ENCODE data around the gene MYL5. TPM values are rescaled to one million over a fixed set of nuclear protein-coding genes. Genes with fewer than 3 reads are reported as not detected.
A peak's percentile ranks its signal among the peaks of the same experiment; 100 is the strongest.
"Not testable (repeated sequence)": the region's sequence is repeated elsewhere in the genome, so short reads cannot be mapped to it uniquely, and the experiment has no call there.

The MYL5 gene
- total RNA-seq, 6 donors from 2014 or later = 4.7 to 25.1 (median 17.1) TPM

DNA sequence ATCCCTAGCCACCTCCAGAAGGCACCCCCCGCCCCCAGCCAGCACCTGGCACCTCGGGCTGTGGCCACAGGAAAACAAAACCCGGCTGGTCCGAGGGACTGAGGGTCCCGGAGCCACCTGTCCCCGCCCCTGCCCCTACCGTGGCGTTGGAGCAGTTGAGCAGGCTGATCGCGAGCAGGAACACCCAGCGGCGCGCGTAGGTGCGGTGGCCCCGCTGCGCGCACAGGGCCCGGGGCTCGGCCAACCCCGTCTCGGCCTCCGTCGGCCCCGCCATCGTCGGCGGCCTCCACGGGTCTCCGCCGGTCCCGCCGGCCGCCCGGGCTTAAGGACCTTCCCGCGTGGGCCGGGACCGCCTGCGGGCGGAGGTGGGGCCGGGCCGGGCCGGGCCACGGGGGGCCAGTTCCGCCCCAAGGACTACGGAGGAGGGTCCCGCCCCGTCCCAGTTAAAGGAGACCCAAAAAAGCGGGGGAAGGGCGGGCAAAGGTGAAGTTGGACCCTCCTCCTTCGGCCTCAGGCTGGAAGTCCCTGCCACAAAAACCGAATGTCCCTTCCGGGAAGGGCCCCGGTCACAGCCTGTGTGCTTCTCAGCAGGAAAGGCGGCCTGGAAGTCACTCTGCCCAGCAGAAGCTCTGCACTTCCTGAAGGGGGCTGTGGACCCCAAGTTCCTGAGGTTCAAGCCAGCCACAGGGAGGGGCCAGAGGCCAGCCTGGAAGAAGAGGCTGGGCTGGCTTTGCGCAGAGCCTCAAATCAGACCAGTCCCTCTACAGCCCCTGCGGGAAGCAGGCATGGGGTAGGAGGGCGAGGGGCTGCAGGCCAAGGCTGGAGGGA lies 14.7 kb downstream of the MYL5 start, which contains the start of gene SLC49A3:
TSS of gene SLC49A3 (minus strand) at position 298 of the 828 bp plus-strand sequence. CDS start at position 274, 24 bp downstream.
- Histone ChIP-seq H3K9me3 (no peaks in the 10 kb centered on the region), H3K4me1 (peaks cover 30 to 41% (median 36%) of the 10 kb centered on the region in 4 donors), H3K27ac (peak within 1 kb of the TSS; percentile 82 to 92 (median 88)), H3K4me3 (peak within 1 kb of the TSS; percentile 34 to 61 (median 58)), H3K36me3 (peaks cover 0 to 5% (median 0%) of the 10 kb centered on the region in 4 donors), H3K27me3 (no peaks in the 10 kb centered on the region)
- 15% methylated on average over 41 of the region's 59 CpGs; no CpG with 5 or more reads in 1 of the 2 donors for WGBS, 2 donors
- TF ChIP-seq EP300 (IDR thresholded peaks at IDR 0.05) = no peak
- TF ChIP-seq, protein P1, sequence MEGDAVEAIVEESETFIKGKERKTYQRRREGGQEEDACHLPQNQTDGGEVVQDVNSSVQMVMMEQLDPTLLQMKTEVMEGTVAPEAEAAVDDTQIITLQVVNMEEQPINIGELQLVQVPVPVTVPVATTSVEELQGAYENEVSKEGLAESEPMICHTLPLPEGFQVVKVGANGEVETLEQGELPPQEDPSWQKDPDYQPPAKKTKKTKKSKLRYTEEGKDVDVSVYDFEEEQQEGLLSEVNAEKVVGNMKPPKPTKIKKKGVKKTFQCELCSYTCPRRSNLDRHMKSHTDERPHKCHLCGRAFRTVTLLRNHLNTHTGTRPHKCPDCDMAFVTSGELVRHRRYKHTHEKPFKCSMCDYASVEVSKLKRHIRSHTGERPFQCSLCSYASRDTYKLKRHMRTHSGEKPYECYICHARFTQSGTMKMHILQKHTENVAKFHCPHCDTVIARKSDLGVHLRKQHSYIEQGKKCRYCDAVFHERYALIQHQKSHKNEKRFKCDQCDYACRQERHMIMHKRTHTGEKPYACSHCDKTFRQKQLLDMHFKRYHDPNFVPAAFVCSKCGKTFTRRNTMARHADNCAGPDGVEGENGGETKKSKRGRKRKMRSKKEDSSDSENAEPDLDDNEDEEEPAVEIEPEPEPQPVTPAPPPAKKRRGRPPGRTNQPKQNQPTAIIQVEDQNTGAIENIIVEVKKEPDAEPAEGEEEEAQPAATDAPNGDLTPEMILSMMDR (IDR thresholded peaks at IDR 0.05) = no peak
- no peak for TF ChIP-seq POLR2AphosphoS5 (IDR thresholded peaks at IDR 0.05)
- TF ChIP-seq POLR2A (IDR thresholded peaks at IDR 0.05) = peak in 1 of 4 donors; percentile 45
- peak in 1 of 2 donors; percentile 90 for DNase-seq
- ATAC-seq (ENCODE audit: low FRiP score in 2 of 2) = peak in 1 of 2 donors; percentile 69

DNA sequence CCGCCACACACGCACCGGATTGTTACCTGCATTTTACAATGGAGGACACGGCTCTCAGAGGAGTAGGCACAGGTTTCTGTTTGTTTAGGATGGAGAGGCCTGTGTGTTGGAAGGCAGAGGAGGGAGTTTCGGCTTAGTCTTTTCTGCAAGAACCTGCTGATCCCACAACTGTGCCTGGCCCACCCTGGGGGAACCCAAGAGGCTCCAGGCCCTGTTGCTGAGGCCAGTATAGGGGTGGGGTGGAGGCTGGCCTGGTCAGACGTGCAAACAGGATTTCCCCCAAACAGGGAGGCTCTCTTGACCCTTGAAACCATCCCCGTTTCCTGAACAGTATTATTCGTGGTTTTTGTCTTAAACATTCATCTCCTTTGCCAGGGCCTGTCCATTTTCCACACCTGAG lies 15.4 kb downstream of the MYL5 start:
- no peak for ATAC-seq (ENCODE audit: low FRiP score in 2 of 2)
- peak overlapping the region in 3 of 4 donors; percentile 56 to 61 (median 60) for H3K4me3 ChIP-seq
- H3K27me3 ChIP-seq = no peaks in the 10 kb centered on the region
- DNase-seq = no peak
- H3K9me3 ChIP-seq = no peaks in the 10 kb centered on the region
- H3K27ac ChIP-seq = peak overlapping the region; percentile 82 to 92 (median 88)
- H3K4me1 ChIP-seq = peaks cover 29 to 39% (median 35%) of the 10 kb centered on the region in 4 donors
- WGBS, 2 donors = 61 to 66% methylated on average over 8 of the region's 8 CpGs
- peaks cover 0 to 5% (median 0%) of the 10 kb centered on the region in 4 donors for H3K36me3 ChIP-seq
- TF ChIP-seq, protein P1 (IDR thresholded peaks at IDR 0.05) = no peak
- no peak for TF ChIP-seq EP300 (IDR thresholded peaks at IDR 0.05)

DNA sequence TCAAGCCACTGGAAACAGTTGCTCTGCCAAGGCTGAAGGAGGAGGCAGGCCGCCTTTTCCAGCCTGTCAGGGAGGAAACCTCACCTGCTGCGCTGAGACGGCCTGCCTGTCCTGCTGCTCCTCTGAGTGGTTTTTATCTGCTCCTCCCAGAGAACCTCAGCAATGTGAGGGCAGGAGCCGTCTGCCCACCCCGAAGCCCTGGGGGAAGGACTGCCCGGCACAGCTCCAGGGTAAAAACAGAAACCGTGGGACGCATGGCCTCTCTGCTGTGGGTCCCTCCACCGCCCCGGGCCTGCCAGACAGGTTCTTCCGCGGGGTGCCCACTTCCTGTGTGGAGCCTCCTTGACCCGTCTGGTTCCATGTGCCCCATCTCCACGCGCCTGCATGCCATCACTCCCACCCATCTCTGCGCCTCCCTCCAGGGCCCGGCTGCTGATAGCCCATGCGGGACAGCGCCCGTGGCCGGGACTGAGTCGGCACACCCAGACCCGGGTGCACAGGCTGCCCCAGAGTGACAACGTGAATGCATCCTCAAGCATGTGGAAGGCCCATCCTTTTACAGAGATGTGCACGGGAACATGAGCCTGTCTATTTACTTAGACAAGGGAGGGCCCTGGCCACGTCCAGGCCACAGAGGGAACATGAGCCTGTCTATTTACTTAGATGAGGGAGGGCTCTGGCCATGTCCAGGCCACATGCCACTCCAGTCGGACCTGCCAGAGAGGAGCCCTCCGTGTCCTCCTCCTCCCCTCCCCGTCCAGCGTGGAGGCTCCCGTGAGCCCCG lies 18.6 kb downstream of the MYL5 start:
- peak in 1 of 2 donors; percentile 78 for DNase-seq

DNA sequence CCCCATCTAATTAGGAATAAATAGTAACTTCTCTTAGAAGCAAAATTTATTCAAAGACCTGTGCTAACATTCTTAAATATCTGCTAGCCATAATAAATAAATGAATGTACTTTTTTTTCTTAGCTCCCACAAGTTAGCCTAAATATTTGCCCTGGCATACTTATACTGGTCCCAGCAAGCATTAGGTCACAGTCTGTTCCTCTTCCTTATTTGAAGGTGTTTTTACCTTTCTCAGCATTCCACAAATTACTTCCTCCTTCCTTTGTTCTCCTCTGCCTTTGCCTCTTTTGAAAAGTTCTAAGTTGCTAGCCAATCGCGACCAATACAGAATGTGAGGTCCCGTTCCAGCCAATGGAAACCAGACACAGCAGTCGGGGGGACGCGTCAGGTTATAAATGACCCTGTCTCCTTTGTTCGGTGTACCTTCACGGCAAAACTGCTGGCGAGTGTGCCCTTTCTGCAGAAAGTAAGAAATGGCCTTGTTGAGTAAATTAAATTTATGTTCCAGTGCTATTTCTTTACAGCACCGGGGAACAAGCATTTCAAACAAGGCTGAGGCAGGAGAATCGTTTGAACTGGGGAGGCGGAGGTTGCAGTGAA lies 20.1 kb downstream of the MYL5 start:
- H3K27me3 ChIP-seq; H3K36me3 ChIP-seq; H3K27ac ChIP-seq; H3K4me3 ChIP-seq; ATAC-seq (ENCODE audit: low FRiP score in 2 of 2); H3K9me3 ChIP-seq; DNase-seq: not testable (repeated sequence)
- WGBS, 2 donors = 86 to 87% methylated on average over 12 of the region's 12 CpGs
- peaks cover 7 to 12% (median 9%) of the 10 kb centered on the region in 4 donors for H3K4me1 ChIP-seq

More for the DNA sequence above, 18.6 kb downstream of the MYL5 start:
- H3K4me1 ChIP-seq = peaks cover 17 to 24% (median 19%) of the 10 kb centered on the region in 4 donors
- ATAC-seq (ENCODE audit: low FRiP score in 2 of 2) = no peak
- WGBS, 2 donors = 70 to 89% methylated on average over 14 to 32 of the region's 32 CpGs
- no peaks in the 10 kb centered on the region for H3K27me3 ChIP-seq
- no peak overlapping the region for H3K27ac ChIP-seq
- no peaks in the 10 kb centered on the region for H3K36me3 ChIP-seq
- no peak overlapping the region for H3K4me3 ChIP-seq
- H3K9me3 ChIP-seq = no peaks in the 10 kb centered on the region
- TF ChIP-seq, protein P1 (IDR thresholded peaks at IDR 0.05) = no peak
- no peak for TF ChIP-seq POLR2A (IDR thresholded peaks at IDR 0.05)
- no peak for TF ChIP-seq EP300 (IDR thresholded peaks at IDR 0.05)
- TF ChIP-seq POLR2AphosphoS5 (IDR thresholded peaks at IDR 0.05) = no peak
